ENCODE measurements around the gene PTPRD. TPM values are rescaled to one million over a fixed set of nuclear protein-coding genes. Genes with fewer than 3 reads are reported as not detected.
A peak's percentile ranks its signal among the peaks of the same experiment; 100 is the strongest.

Gene PTPRD
- total and polyA plus RNA-seq, 9 donors = 45.2 to 104 (median 80.0) TPM

DNA sequence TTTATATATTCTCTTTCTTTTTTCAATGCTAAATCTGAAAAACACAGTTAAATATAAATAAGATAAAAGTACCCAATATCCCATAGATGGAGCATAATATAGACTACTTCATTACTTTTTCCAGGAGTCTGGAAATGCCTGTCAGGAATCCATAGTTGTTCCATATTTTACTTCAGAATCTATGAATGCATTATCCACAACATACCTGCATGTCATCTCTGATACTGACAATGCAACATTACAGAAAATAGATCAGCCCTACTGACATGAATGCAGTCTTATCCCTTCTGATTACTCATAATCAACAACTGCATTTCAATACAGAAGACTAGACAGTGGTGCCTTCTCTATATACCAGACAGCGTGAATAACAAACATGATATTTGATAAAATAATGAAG is 517.6 kb downstream of the PTPRD start:
- Histone ChIP-seq H3K4me1 (ENCODE audit: control insufficient read depth, insufficient read depth, low read length) (no peaks in the 10 kb centered on the region), H3K27ac (ENCODE audit: low read length) (no peak overlapping the region), H3K4me3 (ENCODE audit: low read length) (no peak overlapping the region), H3K36me3 (ENCODE audit: control insufficient read depth, insufficient read depth, low read length) (no peaks in the 10 kb centered on the region), H3K9me3 (replicated peaks; ENCODE audit: control insufficient read depth, low read depth, low read length) (no peaks in the 10 kb centered on the region), H3K27me3 (ENCODE audit: control insufficient read depth, insufficient read depth, low read length) (no peaks in the 10 kb centered on the region)
- no CpG with 5 or more reads among the region's 1 CpG for WGBS (ENCODE audit: insufficient coverage)
- DNase-seq = no peak

DNA sequence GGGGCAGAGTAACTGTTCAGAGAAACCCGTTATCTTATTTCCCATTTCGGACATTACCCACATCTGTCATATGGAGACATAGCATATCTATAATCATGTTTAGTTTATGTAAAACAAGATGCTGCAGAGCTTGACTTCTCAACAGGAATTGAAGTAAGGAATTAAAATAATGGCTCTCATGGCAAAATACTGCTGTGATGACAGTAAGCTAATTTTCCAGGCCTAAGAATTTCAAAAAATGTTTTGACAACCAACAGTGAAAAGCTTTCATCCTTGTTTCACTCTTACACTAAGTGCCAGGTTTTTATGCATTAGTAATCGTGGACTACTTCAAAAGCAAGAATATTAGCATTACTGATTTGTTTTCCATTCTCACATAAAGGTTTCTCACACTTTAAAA is 518.2 kb downstream of the PTPRD start:
- Histone ChIP-seq H3K9me3 (replicated peaks; ENCODE audit: control insufficient read depth, low read depth, low read length) (no peaks in the 10 kb centered on the region), H3K27me3 (ENCODE audit: control insufficient read depth, insufficient read depth, low read length) (no peaks in the 10 kb centered on the region), H3K27ac (ENCODE audit: low read length) (no peak overlapping the region), H3K4me3 (ENCODE audit: low read length) (no peak overlapping the region), H3K4me1 (ENCODE audit: control insufficient read depth, insufficient read depth, low read length) (no peaks in the 10 kb centered on the region), H3K36me3 (ENCODE audit: control insufficient read depth, insufficient read depth, low read length) (no peaks in the 10 kb centered on the region)
- WGBS (ENCODE audit: insufficient coverage) = no CpG with 5 or more reads among the region's 3 CpGs
- no peak for DNase-seq

DNA sequence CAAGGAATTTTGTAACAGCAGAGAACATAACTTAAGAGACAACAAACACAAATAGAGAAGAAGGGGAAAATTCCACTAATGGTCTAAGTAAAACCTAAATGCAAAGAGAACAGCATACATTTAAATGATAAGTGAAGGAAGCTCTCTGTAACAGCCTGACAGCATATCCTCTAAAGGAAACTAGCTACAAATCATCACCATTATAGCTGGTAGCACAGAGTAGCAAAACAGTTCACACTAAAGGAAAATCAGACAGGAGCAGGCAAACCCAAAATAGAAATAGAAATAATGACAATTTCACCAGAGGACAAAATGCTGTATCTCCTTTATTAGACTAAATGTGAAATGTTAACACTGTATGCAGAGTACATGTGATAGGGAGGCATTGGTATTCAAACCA is 532.8 kb downstream of the PTPRD start:
- no peak for DNase-seq
- H3K9me3 ChIP-seq (replicated peaks; ENCODE audit: control insufficient read depth, low read depth, low read length) = no peaks in the 10 kb centered on the region

DNA sequence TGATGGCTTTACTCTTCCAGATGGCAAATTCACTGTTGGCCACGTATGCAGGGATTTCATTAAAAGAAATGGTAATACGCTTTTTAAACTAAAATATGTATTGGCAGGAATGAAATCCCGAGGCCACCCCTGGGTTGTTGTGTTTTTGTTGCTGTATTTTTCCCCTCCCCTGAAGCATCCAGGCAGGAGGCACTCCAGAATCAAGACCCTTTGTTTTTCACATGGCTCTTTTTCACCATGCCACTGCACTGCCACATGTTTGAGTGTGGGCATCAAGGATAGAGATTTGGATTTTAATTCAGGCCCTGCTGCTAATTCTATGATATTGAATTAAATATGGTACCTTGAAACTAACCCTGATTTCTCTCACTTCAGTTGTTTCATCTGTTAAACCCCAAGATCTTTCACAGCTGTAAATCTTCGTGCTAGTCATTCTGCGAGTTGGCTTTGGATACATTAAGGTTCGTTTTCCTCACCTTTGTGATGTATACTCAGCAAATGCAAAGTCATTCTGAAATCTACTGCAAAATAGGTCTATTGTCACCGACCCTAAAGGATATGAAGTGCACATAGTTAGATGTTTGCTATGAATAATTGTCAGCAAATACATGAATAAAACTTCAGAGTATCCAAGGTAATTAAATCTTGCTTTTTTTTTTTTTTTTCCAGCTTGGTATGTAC is 533.4 kb downstream of the PTPRD start:
- H3K4me1 ChIP-seq (ENCODE audit: control insufficient read depth, insufficient read depth, low read length) = no peaks in the 10 kb centered on the region
- no peak overlapping the region for H3K27ac ChIP-seq (ENCODE audit: low read length)
- no peaks in the 10 kb centered on the region for H3K9me3 ChIP-seq (replicated peaks; ENCODE audit: control insufficient read depth, low read depth, low read length)
- no peaks in the 10 kb centered on the region for H3K27me3 ChIP-seq (ENCODE audit: control insufficient read depth, insufficient read depth, low read length)
- no CpG with 5 or more reads among the region's 7 CpGs for WGBS (ENCODE audit: insufficient coverage)
- H3K36me3 ChIP-seq (ENCODE audit: control insufficient read depth, insufficient read depth, low read length) = no peaks in the 10 kb centered on the region
- no peak for DNase-seq
- no peak overlapping the region for H3K4me3 ChIP-seq (ENCODE audit: low read length)

More for the DNA sequence above, 532.8 kb downstream of the PTPRD start:
- Histone ChIP-seq H3K4me3 (ENCODE audit: low read length) (no peak overlapping the region), H3K27ac (ENCODE audit: low read length) (no peak overlapping the region), H3K36me3 (ENCODE audit: control insufficient read depth, insufficient read depth, low read length) (no peaks in the 10 kb centered on the region), H3K27me3 (ENCODE audit: control insufficient read depth, insufficient read depth, low read length) (no peaks in the 10 kb centered on the region), H3K4me1 (ENCODE audit: control insufficient read depth, insufficient read depth, low read length) (no peaks in the 10 kb centered on the region)

DNA sequence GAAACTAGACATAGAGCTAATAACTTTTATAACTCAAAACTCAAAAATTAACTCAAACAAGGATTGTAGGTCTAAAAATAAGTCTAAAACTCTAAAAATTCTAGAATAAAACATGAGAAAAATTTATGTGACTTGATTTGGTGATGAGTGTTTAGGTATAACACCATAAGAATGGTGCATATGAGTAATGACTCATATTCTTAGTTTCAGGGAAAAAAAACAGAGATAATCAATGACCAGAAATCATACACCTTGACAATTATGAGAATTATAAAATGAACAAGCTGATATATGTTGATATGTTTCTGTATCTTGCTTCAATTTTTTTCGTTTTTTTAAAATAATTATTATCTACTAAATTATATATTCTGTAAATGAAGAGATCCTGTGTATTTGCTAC is 541.2 kb downstream of the PTPRD start:
- WGBS (ENCODE audit: insufficient coverage) = no CpG with 5 or more reads among the region's 1 CpG

DNA sequence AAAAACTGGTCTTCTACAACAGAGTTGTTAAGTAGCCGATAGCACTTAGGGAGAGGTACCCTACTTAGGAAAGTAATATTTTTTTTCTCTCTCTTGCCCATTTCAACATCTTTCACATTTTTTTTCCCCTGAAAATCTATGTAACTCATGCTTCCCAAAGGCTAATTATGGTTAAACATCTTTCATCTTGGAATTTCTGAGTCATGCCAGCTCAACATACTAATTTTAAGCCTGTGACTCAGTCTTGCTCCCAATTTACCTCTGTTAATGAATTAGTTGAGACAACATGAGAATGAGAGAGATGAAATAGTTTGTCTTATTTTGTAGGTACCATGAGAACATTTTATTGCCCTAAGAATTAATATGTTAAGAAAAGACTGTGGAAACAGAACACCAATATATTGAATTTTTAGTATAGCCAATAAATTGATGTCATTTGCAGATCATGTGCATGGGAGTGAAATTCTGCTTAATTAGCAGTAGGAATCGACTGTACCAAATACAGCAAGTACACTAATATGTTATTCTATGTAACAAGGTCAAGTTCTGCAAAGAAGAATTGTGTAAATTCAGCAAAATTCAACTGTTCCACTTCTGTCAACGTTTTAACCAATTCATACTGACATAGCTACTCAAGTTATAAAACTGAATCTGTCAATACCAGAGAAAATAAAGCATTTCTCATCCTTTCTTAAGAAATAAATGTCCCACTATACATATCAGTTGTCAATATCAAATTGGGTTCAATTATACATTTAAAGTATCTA is 550.0 kb downstream of the PTPRD start:
- no peak overlapping the region for H3K4me3 ChIP-seq (ENCODE audit: low read length)
- H3K9me3 ChIP-seq (replicated peaks; ENCODE audit: control insufficient read depth, low read depth, low read length) = no peaks in the 10 kb centered on the region
- no peak for DNase-seq
- H3K27ac ChIP-seq (ENCODE audit: low read length) = no peak overlapping the region
- H3K4me1 ChIP-seq (ENCODE audit: control insufficient read depth, insufficient read depth, low read length) = no peaks in the 10 kb centered on the region
- no CpG with 5 or more reads among the region's 3 CpGs for WGBS (ENCODE audit: insufficient coverage)
- H3K36me3 ChIP-seq (ENCODE audit: control insufficient read depth, insufficient read depth, low read length) = no peaks in the 10 kb centered on the region
- no peaks in the 10 kb centered on the region for H3K27me3 ChIP-seq (ENCODE audit: control insufficient read depth, insufficient read depth, low read length)

More for the DNA sequence above, 541.2 kb downstream of the PTPRD start:
- no peaks in the 10 kb centered on the region for H3K27me3 ChIP-seq (ENCODE audit: control insufficient read depth, insufficient read depth, low read length)
- no peaks in the 10 kb centered on the region for H3K36me3 ChIP-seq (ENCODE audit: control insufficient read depth, insufficient read depth, low read length)
- H3K4me1 ChIP-seq (ENCODE audit: control insufficient read depth, insufficient read depth, low read length) = no peaks in the 10 kb centered on the region
- H3K9me3 ChIP-seq (replicated peaks; ENCODE audit: control insufficient read depth, low read depth, low read length) = no peaks in the 10 kb centered on the region
- no peak overlapping the region for H3K4me3 ChIP-seq (ENCODE audit: low read length)
- no peak overlapping the region for H3K27ac ChIP-seq (ENCODE audit: low read length)
- no peak for DNase-seq

DNA sequence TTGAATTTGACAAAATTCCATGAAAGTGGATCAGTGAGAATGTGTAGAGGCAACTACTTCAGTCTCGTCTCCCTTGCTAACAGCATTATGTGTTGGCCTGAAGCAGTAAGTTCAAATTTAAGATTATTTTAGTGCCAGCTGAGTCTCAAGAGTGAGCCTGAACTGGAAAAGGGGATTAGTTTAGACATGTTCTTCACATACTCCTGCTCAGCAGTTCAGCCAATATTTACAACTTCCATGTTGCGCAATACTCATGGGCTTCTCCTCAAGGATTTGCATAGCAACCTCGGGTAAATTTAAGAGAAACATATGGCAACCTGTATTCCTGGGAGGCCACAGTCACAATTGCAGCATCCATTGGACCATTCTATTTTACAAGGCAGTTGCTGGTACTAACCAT is 553.8 kb downstream of the PTPRD start:
- H3K27me3 ChIP-seq (ENCODE audit: control insufficient read depth, insufficient read depth, low read length) = no peaks in the 10 kb centered on the region
- no peaks in the 10 kb centered on the region for H3K36me3 ChIP-seq (ENCODE audit: control insufficient read depth, insufficient read depth, low read length)
- no peak overlapping the region for H3K4me3 ChIP-seq (ENCODE audit: low read length)
- 33% methylated on average over 2 of the region's 3 CpGs for WGBS (ENCODE audit: insufficient coverage)
- DNase-seq = peak; percentile 86
- no peaks in the 10 kb centered on the region for H3K4me1 ChIP-seq (ENCODE audit: control insufficient read depth, insufficient read depth, low read length)
- H3K27ac ChIP-seq (ENCODE audit: low read length) = no peak overlapping the region
- no peaks in the 10 kb centered on the region for H3K9me3 ChIP-seq (replicated peaks; ENCODE audit: control insufficient read depth, low read depth, low read length)

DNA sequence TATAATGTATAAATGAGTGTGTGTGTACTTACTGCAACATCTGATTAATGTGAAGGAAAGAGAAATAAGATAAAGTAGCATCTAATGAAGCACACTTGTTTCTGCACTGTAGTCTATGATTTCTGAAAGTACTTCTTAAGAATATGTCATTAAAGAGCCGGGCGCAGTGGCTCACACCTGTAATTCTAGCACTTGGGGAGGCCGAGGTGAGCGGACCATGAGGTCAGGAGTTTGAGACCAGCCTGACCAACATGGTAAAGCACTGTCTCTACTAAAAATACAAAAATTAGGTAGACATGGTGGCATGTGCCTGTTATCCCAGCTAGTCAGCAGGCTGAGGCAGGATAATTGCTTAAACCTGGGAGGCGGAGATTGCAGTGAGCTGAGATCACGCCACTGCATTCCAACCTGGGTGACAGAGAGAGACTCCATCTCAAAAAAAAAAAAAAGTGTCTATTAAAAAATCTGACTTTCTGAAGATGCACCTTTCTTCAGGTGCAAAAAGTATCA is 556.9 kb downstream of the PTPRD start:
- Histone ChIP-seq H3K9me3 (replicated peaks; ENCODE audit: control insufficient read depth, low read depth, low read length) (no peaks in the 10 kb centered on the region), H3K4me1 (ENCODE audit: control insufficient read depth, insufficient read depth, low read length) (no peaks in the 10 kb centered on the region), H3K27me3 (ENCODE audit: control insufficient read depth, insufficient read depth, low read length) (no peaks in the 10 kb centered on the region), H3K36me3 (ENCODE audit: control insufficient read depth, insufficient read depth, low read length) (no peaks in the 10 kb centered on the region), H3K4me3 (ENCODE audit: low read length) (no peak overlapping the region), H3K27ac (ENCODE audit: low read length) (no peak overlapping the region)
- DNase-seq = no peak
- WGBS (ENCODE audit: insufficient coverage) = 96% methylated on average over 4 of the region's 6 CpGs

DNA sequence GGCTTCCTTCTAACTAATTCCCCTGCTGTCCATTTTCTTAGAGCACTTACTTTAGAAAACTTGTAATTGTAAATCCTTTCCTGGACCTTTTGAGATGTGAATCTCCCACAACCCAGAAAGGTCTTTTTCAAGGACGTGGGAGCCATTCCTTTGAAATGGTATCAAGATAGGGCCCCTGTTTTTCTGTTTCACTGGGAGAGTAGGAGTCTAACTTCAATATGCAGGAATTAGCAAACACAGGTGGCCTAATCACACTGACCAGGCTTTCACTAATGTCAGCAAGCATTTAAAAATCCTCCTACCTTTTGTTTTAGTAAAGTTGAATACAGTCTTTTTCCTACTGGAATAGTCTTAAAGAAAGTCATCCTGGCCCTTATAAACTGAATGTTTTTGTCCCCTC is 558.3 kb downstream of the PTPRD start:
- no peaks in the 10 kb centered on the region for H3K4me1 ChIP-seq (ENCODE audit: control insufficient read depth, insufficient read depth, low read length)

DNA sequence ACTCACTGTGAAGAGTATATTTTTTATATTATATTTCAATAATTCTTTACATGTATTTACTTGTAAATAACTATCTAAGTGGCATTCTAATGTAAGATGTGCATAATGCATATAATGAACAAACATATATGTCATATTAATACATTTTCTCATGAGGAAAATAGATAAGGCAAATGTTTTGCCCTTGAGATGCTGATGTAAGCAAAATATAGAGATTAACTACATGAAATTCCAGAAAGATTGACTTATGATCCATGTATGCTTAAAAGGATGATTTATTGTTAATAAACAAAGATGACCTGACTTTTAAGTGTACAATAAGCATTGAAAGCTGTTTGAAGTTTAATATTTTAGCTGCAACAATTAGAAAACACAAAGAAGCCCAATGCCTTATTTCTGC is 559.9 kb downstream of the PTPRD start:
- Histone ChIP-seq H3K4me3 (ENCODE audit: low read length) (no peak overlapping the region), H3K4me1 (ENCODE audit: control insufficient read depth, insufficient read depth, low read length) (no peaks in the 10 kb centered on the region), H3K27ac (ENCODE audit: low read length) (no peak overlapping the region), H3K36me3 (ENCODE audit: control insufficient read depth, insufficient read depth, low read length) (no peaks in the 10 kb centered on the region), H3K27me3 (ENCODE audit: control insufficient read depth, insufficient read depth, low read length) (no peaks in the 10 kb centered on the region), H3K9me3 (replicated peaks; ENCODE audit: control insufficient read depth, low read depth, low read length) (no peaks in the 10 kb centered on the region)
- no peak for DNase-seq

More for the DNA sequence above, 558.3 kb downstream of the PTPRD start:
- Histone ChIP-seq H3K36me3 (ENCODE audit: control insufficient read depth, insufficient read depth, low read length) (no peaks in the 10 kb centered on the region), H3K27ac (ENCODE audit: low read length) (no peak overlapping the region), H3K27me3 (ENCODE audit: control insufficient read depth, insufficient read depth, low read length) (no peaks in the 10 kb centered on the region), H3K4me3 (ENCODE audit: low read length) (no peak overlapping the region), H3K9me3 (replicated peaks; ENCODE audit: control insufficient read depth, low read depth, low read length) (no peaks in the 10 kb centered on the region)
- no CpG with 5 or more reads among the region's 1 CpG for WGBS (ENCODE audit: insufficient coverage)
- no peak for DNase-seq
